HepG2 (cell line): ENCODE results near the gene STKLD1. TPM values are rescaled to one million over a fixed set of nuclear protein-coding genes. Genes with fewer than 3 reads are reported as not detected.
A peak's percentile ranks its signal among the peaks of the same experiment; 100 is the strongest.

Experiments used
- CBX1 ChIP-seq: IDR thresholded peaks from one replicate; pipeline ENCODE4 v1.6.1; 2016; ENCODE audit warnings: antibody characterized with exemption, low read depth
- FOSL2 ChIP-seq: sonication (generic); formaldehyde crosslinking; IDR thresholded peaks from 2 replicates; pipeline ENCODE4 v1.4.0; 2020; ENCODE audit warnings: missing genetic modification reagents
- GATA4 ChIP-seq: sonication (generic); IDR thresholded peaks from 2 replicates; pipeline ENCODE4 v1.6.1; 2016; ENCODE audit warnings: antibody characterized with exemption, low read depth, borderline replicate concordance
- GPBP1L1 ChIP-seq: sonication (generic); formaldehyde crosslinking; IDR thresholded peaks from 2 replicates; pipeline ENCODE4 v1.5.0; 2020; ENCODE audit warnings: mild to moderate bottlenecking, missing genetic modification reagents
- HNF1B ChIP-seq: sonication (generic); formaldehyde crosslinking; IDR thresholded peaks from 2 replicates; pipeline ENCODE4 v1.5.1; 2020; ENCODE audit warnings: mild to moderate bottlenecking, moderate library complexity, missing genetic modification reagents
- HOXA3 ChIP-seq: sonication (generic); formaldehyde crosslinking; IDR thresholded peaks from 2 replicates; pipeline ENCODE4 v1.5.0; 2020; ENCODE audit warnings: missing genetic modification reagents
- HOXA7 ChIP-seq: sonication (generic); formaldehyde crosslinking; IDR thresholded peaks from 2 replicates; pipeline ENCODE4 v1.8.1; 2022; ENCODE audit warnings: mild to moderate bottlenecking, missing genetic modification reagents, moderate library complexity
- KLF11 ChIP-seq: IDR thresholded peaks from 2 replicates; pipeline ENCODE4 v1.6.1; 2016; ENCODE audit warnings: missing compliant biosample characterization
- MAX ChIP-seq: IDR thresholded peaks from 2 replicates; pipeline ENCODE4 v1.6.1; 2012; ENCODE audit warnings: inconsistent platforms
- NFYC ChIP-seq: IDR thresholded peaks from 2 replicates; pipeline ENCODE4 v1.6.1; 2016; ENCODE audit warnings: missing genetic modification reagents, missing compliant biosample characterization
- RBFOX2 ChIP-seq: fragments of 200-400 bp; formaldehyde crosslinking; IDR thresholded peaks from 2 replicates; pipeline ENCODE4 v1.6.1; 2017; ENCODE audit warnings: low read depth, mild to moderate bottlenecking, low read length
- REXO4 ChIP-seq: sonication (generic); formaldehyde crosslinking; IDR thresholded peaks from 2 replicates; pipeline ENCODE4 v1.8.0; 2022; ENCODE audit warnings: missing genetic modification reagents, mild to moderate bottlenecking, borderline replicate concordance
- TEAD3 ChIP-seq: optimal IDR thresholded peaks from 2 replicates; pipeline ENCODE3; 2016; ENCODE audit warnings: borderline replicate concordance
- ZNF12 ChIP-seq: sonication (generic); formaldehyde crosslinking; IDR thresholded peaks from 2 replicates; pipeline ENCODE4 v1.5.0; 2020; ENCODE audit warnings: missing genetic modification reagents
- polyA plus RNA-seq, 8 experiments: library from polyadenylated mRNA; depleted of rRNA in 3 of 8; stranded (reverse) in 7 of 8; unstranded in 1 of 8; fragments of >200 nt; fragmentation: Illumina TruSeq in 4 of 8; extraction: Trizol in 4 of 8; gene quantifications; 2 replicates each; pipeline versions ENCODE4 v1.2.1 to v1.2.3, GENCODE V29; 2011 to 2016; ENCODE audit warnings: low read depth in 4 of 8, missing spikeins in 1 of 8, mixed read lengths in 1 of 8; ENCODE audit not compliant: insufficient read depth in 1 of 8
- total RNA-seq, 5 experiments: library from RNA; depleted of rRNA; stranded (reverse); fragments of >200 nt; fragmentation: Illumina TruSeq; extraction: Trizol; gene quantifications; 2 replicates each; pipeline ENCODE4 v1.2.3, GENCODE V29; 2016; ENCODE audit warnings: low read depth in 1 of 5
- TF ChIP-seq, protein P1 (sequence below), 2 experiments: fragments of 450-650 bp in 1 of 2; sonication (generic) in 1 of 2; formaldehyde crosslinking in 1 of 2; IDR thresholded peaks; 2 replicates each; pipeline versions ENCODE4 v1.6.1 to v1.8.0; 2016 to 2022; ENCODE audit warnings: antibody characterized with exemption in 1 of 2, mild to moderate bottlenecking in 1 of 2, missing genetic modification reagents in 1 of 2

STKLD1 gene
- total and polyA plus RNA-seq, 2 of the 13 experiments (the other 11 are each of a cell fraction or from before 2014, with no cell fraction given): 1.5 to 2.2 TPM

DNA sequence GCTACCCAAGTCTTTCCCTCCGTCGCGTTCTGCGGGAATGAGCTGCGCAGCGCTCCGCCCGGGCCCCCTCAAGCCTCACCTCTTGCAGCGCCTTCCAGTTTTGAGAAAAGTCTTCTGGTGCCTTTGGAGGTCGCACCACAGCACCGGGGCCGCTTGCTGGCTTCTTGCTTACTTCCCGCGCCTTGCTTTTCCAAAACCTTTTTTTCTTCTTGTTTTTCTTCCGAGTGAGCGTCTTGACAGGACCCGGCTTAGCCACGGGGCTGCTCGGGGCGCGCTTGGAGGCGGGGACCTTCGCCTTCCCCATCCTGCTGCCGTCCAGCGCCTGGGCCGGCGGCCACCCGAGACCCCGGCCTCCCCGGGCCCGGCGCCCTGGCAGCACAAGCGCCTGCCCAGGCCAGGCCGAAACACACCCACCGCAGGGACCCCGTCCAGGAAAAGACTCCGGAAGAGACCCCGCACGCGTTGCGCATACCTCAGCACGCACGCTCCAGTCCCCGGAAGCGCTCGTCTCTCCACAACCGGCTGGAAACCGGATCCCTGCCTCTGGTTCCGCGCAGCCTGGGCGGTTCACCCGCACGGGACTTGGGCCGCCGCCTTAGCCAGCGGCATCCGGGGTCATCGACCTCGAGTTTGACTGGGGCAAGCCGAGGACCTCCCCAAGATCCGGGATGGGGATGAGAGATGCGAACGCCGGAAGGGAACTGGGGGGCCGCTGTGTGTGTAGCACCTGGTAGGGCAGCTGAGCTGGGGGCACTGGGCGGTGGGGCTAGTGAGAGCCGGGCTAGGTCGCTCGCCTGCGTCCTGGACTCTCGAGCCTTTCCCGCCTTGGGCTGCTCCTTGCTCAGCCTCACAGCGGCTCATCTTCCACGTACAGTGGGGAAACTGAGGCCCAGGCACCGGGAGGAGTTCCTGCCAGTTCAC is 41.6 kb downstream of the STKLD1 start, which contains the start of gene REXO4 (continued):
- TF ChIP-seq HNF1B (CRISPR knock-in tag) (peak; percentile 95), KLF11 (0 out of 2 replicates have a peak, but pooled peaks have one; percentile 18), NFYC (CRISPR knock-in tag) (peak; percentile 47), CBX1 (peak; percentile 95), FOSL2 (CRISPR knock-in tag) (peak; percentile 55; the same call in 1 of the 2 replicates), TEAD3 (CRISPR knock-in tag) (peak; percentile 89), RBFOX2 (peak; percentile 85), ZNF12 (CRISPR knock-in tag) (no peak), GATA4 (peak; percentile 54; the same call in 1 of the 2 replicates), HOXA3 (CRISPR knock-in tag) (peak; percentile 95), HOXA7 (no peak), GPBP1L1 (CRISPR knock-in tag) (no peak), REXO4 (CRISPR knock-in tag) (no peak), MAX (peak; percentile 88)
- TF ChIP-seq, protein P1, sequence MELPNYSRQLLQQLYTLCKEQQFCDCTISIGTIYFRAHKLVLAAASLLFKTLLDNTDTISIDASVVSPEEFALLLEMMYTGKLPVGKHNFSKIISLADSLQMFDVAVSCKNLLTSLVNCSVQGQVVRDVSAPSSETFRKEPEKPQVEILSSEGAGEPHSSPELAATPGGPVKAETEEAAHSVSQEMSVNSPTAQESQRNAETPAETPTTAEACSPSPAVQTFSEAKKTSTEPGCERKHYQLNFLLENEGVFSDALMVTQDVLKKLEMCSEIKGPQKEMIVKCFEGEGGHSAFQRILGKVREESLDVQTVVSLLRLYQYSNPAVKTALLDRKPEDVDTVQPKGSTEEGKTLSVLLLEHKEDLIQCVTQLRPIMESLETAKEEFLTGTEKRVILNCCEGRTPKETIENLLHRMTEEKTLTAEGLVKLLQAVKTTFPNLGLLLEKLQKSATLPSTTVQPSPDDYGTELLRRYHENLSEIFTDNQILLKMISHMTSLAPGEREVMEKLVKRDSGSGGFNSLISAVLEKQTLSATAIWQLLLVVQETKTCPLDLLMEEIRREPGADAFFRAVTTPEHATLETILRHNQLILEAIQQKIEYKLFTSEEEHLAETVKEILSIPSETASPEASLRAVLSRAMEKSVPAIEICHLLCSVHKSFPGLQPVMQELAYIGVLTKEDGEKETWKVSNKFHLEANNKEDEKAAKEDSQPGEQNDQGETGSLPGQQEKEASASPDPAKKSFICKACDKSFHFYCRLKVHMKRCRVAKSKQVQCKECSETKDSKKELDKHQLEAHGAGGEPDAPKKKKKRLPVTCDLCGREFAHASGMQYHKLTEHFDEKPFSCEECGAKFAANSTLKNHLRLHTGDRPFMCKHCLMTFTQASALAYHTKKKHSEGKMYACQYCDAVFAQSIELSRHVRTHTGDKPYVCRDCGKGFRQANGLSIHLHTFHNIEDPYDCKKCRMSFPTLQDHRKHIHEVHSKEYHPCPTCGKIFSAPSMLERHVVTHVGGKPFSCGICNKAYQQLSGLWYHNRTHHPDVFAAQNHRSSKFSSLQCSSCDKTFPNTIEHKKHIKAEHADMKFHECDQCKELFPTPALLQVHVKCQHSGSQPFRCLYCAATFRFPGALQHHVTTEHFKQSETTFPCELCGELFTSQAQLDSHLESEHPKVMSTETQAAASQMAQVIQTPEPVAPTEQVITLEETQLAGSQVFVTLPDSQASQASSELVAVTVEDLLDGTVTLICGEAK (IDR thresholded peaks at IDR 0.05): peak; percentile 99
- TF ChIP-seq, protein P1 (CRISPR knock-in tag; IDR thresholded peaks at IDR 0.05): peak; percentile 79
